GM23338 (cell line): Measurements from ENCODE around the gene NTPCR. TPM values are rescaled to one million over a fixed set of nuclear protein-coding genes. Genes with fewer than 3 reads are reported as not detected.

Source experiments
- ATAC-seq: fragments of 200-7000 bp; cut with Tn5 transposase; 3 replicates; pipeline ENCODE4 v1.9.1; 2020
- DNase-seq: peaks from one replicate; pipeline ENCODE4 v3.0.0-alpha.2; 2015; ENCODE audit warnings: low spot score
- H2AFZ ChIP-seq: fragments of 200-600 bp; sonication (generic); 2 replicates; pipeline ENCODE4 v1.8.0; 2016; ENCODE audit warnings: antibody characterized with exemption, mild to moderate bottlenecking, moderate library complexity
- H3F3A ChIP-seq: fragments of 200-600 bp; sonication (generic); replicated peaks from 2 replicates; pipeline ENCODE4 v1.8.0; 2017; ENCODE audit warnings: antibody characterized with exemption, mixed run types, low read depth
- H3K27ac ChIP-seq: fragments of 200-600 bp; sonication (generic); 2 replicates; pipeline ENCODE4 v1.6.1; 2016; ENCODE audit warnings: low read depth
- H3K27me3 ChIP-seq: fragments of 200-600 bp; sonication (generic); 2 replicates; pipeline ENCODE4 v1.8.0; 2016; ENCODE audit warnings: mild to moderate bottlenecking, mixed run types, moderate library complexity; ENCODE audit not compliant: insufficient read depth
- H3K36me3 ChIP-seq: fragments of 200-600 bp; sonication (generic); 2 replicates; pipeline ENCODE4 v1.8.0; 2016; ENCODE audit warnings: mild to moderate bottlenecking; ENCODE audit not compliant: insufficient read depth
- H3K4me1 ChIP-seq: fragments of 200-600 bp; sonication (generic); 2 replicates; pipeline ENCODE4 v1.8.0; 2016; ENCODE audit warnings: mild to moderate bottlenecking, moderate library complexity; ENCODE audit not compliant: insufficient read depth
- H3K4me2 ChIP-seq: fragments of 200-600 bp; sonication (generic); 2 replicates; pipeline ENCODE4 v1.7.1; 2017; ENCODE audit warnings: mixed run types
- H3K4me3 ChIP-seq: fragments of 200-600 bp; sonication (generic); 2 replicates; pipeline ENCODE4 v1.6.1; 2016; ENCODE audit warnings: mixed run types
- H3K79me2 ChIP-seq: fragments of 200-600 bp; sonication (generic); replicated peaks from 2 replicates; pipeline ENCODE4 v1.8.0; 2017; ENCODE audit warnings: mild to moderate bottlenecking; ENCODE audit not compliant: insufficient read depth
- H3K9me2 ChIP-seq: fragments of 200-600 bp; sonication (generic); 2 replicates; pipeline ENCODE4 v1.8.0; 2017; ENCODE audit not compliant: insufficient read depth
- H4K20me1 ChIP-seq: fragments of 200-600 bp; sonication (generic); replicated peaks from 2 replicates; pipeline ENCODE4 v1.8.0; 2017; ENCODE audit warnings: mild to moderate bottlenecking; ENCODE audit not compliant: insufficient read depth
- H3K27ac Mint-ChIP-seq: 2 replicates; pipeline ENCODE4 v1.8.0; 2020; ENCODE audit warnings: inconsistent platforms, mild to moderate bottlenecking, moderate library complexity, mixed read lengths
- H3K27me3 Mint-ChIP-seq: 3 replicates; pipeline ENCODE4 v1.8.0; 2022; ENCODE audit warnings: low read depth, mild to moderate bottlenecking, moderate library complexity, mixed read lengths, inconsistent platforms; ENCODE audit not compliant: insufficient read depth, poor library complexity
- H3K36me3 Mint-ChIP-seq: 3 replicates; pipeline ENCODE4 v1.8.0; 2021; ENCODE audit warnings: low read depth, mild to moderate bottlenecking, inconsistent platforms, moderate library complexity, mixed read lengths
- H3K4me1 Mint-ChIP-seq: 3 replicates; pipeline ENCODE4 v1.8.0; 2020; ENCODE audit warnings: mild to moderate bottlenecking, inconsistent platforms, mixed read lengths
- H3K4me3 Mint-ChIP-seq: 3 replicates; pipeline ENCODE4 v1.8.0; 2021; ENCODE audit warnings: moderate library complexity, mild to moderate bottlenecking, inconsistent platforms, mixed read lengths
- H3K9me3 Mint-ChIP-seq: 3 replicates; pipeline ENCODE4 v1.8.0; 2020; ENCODE audit warnings: moderate library complexity, mild to moderate bottlenecking, inconsistent platforms, mixed read lengths
- CREB1 ChIP-seq: fragments of 250-450 bp; sonication (Bioruptor Pico); IDR thresholded peaks from 2 replicates; pipeline ENCODE4 v1.5.0; 2020; ENCODE audit warnings: low read depth, mild to moderate bottlenecking, moderate library complexity
- ETS1 ChIP-seq: IDR thresholded peaks from 2 replicates; pipeline ENCODE4 v1.6.1; 2016; ENCODE audit warnings: antibody characterized with exemption
- EZH2 ChIP-seq: fragments of 200-600 bp; sonication (generic); IDR thresholded peaks from one replicate; pipeline ENCODE4 v1.8.0; 2017; ENCODE audit warnings: antibody characterized with exemption, mild to moderate bottlenecking, low read depth; ENCODE audit not compliant: unreplicated experiment
- EZH2phosphoT487 ChIP-seq: fragments of 200-600 bp; sonication (generic); IDR thresholded peaks from one replicate; pipeline ENCODE4 v1.8.1; 2018; ENCODE audit warnings: antibody characterized with exemption; ENCODE audit not compliant: unreplicated experiment
- JUNB ChIP-seq: IDR thresholded peaks from one replicate; pipeline ENCODE4 v1.6.1; 2016; ENCODE audit warnings: antibody characterized with exemption; ENCODE audit not compliant: unreplicated experiment
- NANOG ChIP-seq: IDR thresholded peaks from 2 replicates; pipeline ENCODE4 v1.6.1; 2016; ENCODE audit warnings: antibody characterized with exemption, borderline replicate concordance
- POLR2AphosphoS5 ChIP-seq: IDR thresholded peaks from 2 replicates; pipeline ENCODE4 v1.6.1; 2016; ENCODE audit warnings: antibody characterized with exemption, low read depth
- REST ChIP-seq: IDR thresholded peaks from one replicate; pipeline ENCODE4 v1.6.1; 2018; ENCODE audit warnings: antibody characterized with exemption; ENCODE audit not compliant: unreplicated experiment
- STAT1 ChIP-seq: IDR thresholded peaks from one replicate; pipeline ENCODE4 v1.6.1; 2016; ENCODE audit warnings: antibody characterized with exemption; ENCODE audit not compliant: unreplicated experiment
- ZNF114 ChIP-seq: fragments of 250-450 bp; sonication (Bioruptor Pico); IDR thresholded peaks from 2 replicates; pipeline ENCODE4 v1.5.0; 2020; ENCODE audit warnings: mild to moderate bottlenecking, moderate library complexity
- ZNF331 ChIP-seq: fragments of 250-450 bp; sonication (Bioruptor Pico); IDR thresholded peaks from 2 replicates; pipeline ENCODE4 v1.5.0; 2020; ENCODE audit warnings: low read depth, mild to moderate bottlenecking, moderate library complexity
- ZNF462 ChIP-seq: fragments of 250-450 bp; sonication (Bioruptor Pico); IDR thresholded peaks from 2 replicates; pipeline ENCODE4 v1.5.0; 2020; ENCODE audit warnings: mild to moderate bottlenecking, moderate library complexity
- polyA plus RNA-seq: library from polyadenylated mRNA; unstranded; fragments of >200 nt; fragmentation: Nextera tagmentation; extraction: Ambion mirVana; gene quantifications from 2 replicates; pipeline ENCODE4 v1.2.1, GENCODE V29; 2016
- total RNA-seq: library from RNA; depleted of rRNA; stranded (reverse); fragments of >200 nt; shearing (Covaris generic); gene quantifications from 2 replicates; pipeline ENCODE4 v1.2.3, GENCODE V29; 2014
- TF ChIP-seq, protein P1 (sequence below), 2 experiments: fragments of 200-600 bp in 1 of 2; sonication (generic) in 1 of 2; conservative IDR thresholded peaks; 2 replicates each; pipeline versions ENCODE4 v1.5.1 to v1.6.1; 2016 to 2017; ENCODE audit warnings: antibody characterized with exemption in 2 of 2, low read depth in 2 of 2, mild to moderate bottlenecking in 2 of 2, moderate library complexity in 1 of 2

The NTPCR gene
- total and polyA plus RNA-seq, 2 experiments from 2014 or later, result 64.1 to 150 TPM

DNA sequence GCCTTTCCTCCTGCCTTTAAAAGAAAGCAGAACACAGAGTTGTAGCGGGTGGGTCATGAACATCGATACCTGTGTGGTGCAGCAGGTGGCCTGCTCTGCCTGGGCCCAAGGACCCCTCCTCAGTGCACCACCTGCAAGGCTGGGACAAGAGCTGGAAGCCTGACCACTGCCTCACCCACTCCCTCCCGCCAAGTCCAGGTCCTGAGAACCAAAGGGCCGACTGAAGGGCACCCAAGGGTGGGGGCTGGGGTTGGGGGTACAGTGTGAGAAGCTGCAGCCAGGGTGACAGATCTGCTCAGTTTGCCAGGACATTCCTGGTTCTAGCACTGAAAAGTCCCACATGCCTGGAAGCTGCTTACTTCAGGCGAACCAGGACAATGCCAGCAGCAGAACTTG, 36.1 kb downstream of the NTPCR start:
- no peak overlapping the region for H3K27ac Mint-ChIP-seq
- TF ChIP-seq ZNF331 (CRISPR knock-in tag), result no peak
- TF ChIP-seq ZNF114 (CRISPR knock-in tag), result no peak
- no peak for TF ChIP-seq REST
- TF ChIP-seq CREB1 (CRISPR knock-in tag), result no peak
- no peak for TF ChIP-seq ETS1
- TF ChIP-seq ZNF462 (CRISPR knock-in tag), result no peak
- no peak for TF ChIP-seq POLR2AphosphoS5
- TF ChIP-seq EZH2, result no peak
- TF ChIP-seq, protein P1, sequence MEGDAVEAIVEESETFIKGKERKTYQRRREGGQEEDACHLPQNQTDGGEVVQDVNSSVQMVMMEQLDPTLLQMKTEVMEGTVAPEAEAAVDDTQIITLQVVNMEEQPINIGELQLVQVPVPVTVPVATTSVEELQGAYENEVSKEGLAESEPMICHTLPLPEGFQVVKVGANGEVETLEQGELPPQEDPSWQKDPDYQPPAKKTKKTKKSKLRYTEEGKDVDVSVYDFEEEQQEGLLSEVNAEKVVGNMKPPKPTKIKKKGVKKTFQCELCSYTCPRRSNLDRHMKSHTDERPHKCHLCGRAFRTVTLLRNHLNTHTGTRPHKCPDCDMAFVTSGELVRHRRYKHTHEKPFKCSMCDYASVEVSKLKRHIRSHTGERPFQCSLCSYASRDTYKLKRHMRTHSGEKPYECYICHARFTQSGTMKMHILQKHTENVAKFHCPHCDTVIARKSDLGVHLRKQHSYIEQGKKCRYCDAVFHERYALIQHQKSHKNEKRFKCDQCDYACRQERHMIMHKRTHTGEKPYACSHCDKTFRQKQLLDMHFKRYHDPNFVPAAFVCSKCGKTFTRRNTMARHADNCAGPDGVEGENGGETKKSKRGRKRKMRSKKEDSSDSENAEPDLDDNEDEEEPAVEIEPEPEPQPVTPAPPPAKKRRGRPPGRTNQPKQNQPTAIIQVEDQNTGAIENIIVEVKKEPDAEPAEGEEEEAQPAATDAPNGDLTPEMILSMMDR (conservative IDR thresholded peaks at IDR 0.05; ENCODE audit: low read depth in 2 of 2), result no peak
- TF ChIP-seq NANOG, result no peak
- TF ChIP-seq EZH2phosphoT487, result no peak
- TF ChIP-seq STAT1, result no peak
- no peak for TF ChIP-seq JUNB
- H3K9me2 ChIP-seq, result no peaks in the 10 kb centered on the region
- H3K27me3 Mint-ChIP-seq, result peaks cover 8% of the 10 kb centered on the region
- DNase-seq, result no peak
- no peaks in the 10 kb centered on the region; the same call in 1 of the 2 replicates for H3K36me3 ChIP-seq
- no peaks in the 10 kb centered on the region for H3K4me1 ChIP-seq
- H2AFZ ChIP-seq, result no peak overlapping the region
- no peak overlapping the region for H3K4me3 ChIP-seq
- no peaks in the 10 kb centered on the region for H3K27me3 ChIP-seq
- no peaks in the 10 kb centered on the region for H3K79me2 ChIP-seq
- peaks cover 30% of the 10 kb centered on the region for H3K36me3 Mint-ChIP-seq
- no peaks in the 10 kb centered on the region for H3K9me3 Mint-ChIP-seq
- H3K4me1 Mint-ChIP-seq, result no peaks in the 10 kb centered on the region
- no peak overlapping the region for H3K4me3 Mint-ChIP-seq
- H3F3A ChIP-seq, result no peaks in the 10 kb centered on the region
- H3K27ac ChIP-seq, result no peak overlapping the region
- H3K4me2 ChIP-seq, result no peak overlapping the region
- H4K20me1 ChIP-seq, result 0 out of 2 replicates have a peak, but pooled peaks cover 6% of the 10 kb centered on the region
- ATAC-seq, result no peak
